ENCODE data around the gene FXYD1.

GRCh38 chr19:35104361-35104760 lies 34.3 kb upstream of the FXYD1 start:
- TF ChIP-seq CTCF (IDR thresholded peaks at IDR 0.05) (no peak), POLR2A (IDR thresholded peaks at IDR 0.05) (no peak), POLR2AphosphoS5 (IDR thresholded peaks at IDR 0.05) (no peak)
